Activated T-cell treated with anti-CD3 and anti-CD28 coated beads, Interleukin-2, amount 50 U/mL, for 24 hours (primary cell): ENCODE data around the gene ACTL6B.
"Not testable (repeated sequence)": the region's sequence is repeated elsewhere in the genome, so short reads cannot be mapped to it uniquely, and the experiment has no call there.

ENCODE experiments used
- DNase-seq: peaks from one replicate; pipeline ENCODE4 v3.0.0-alpha.2; 2020
- H3K27ac Mint-ChIP-seq: 2 replicates; pipeline ENCODE4 v1.8.0; 2020; ENCODE audit warnings: mild to moderate bottlenecking, mixed read lengths
- H3K27me3 Mint-ChIP-seq: 2 replicates; pipeline ENCODE4 v1.8.0; 2020; ENCODE audit warnings: mixed read lengths
- H3K36me3 Mint-ChIP-seq: 2 replicates; pipeline ENCODE4 v1.8.0; 2020; ENCODE audit warnings: low read depth, mixed read lengths
- H3K4me1 Mint-ChIP-seq: 2 replicates; pipeline ENCODE4 v1.8.0; 2020; ENCODE audit warnings: low read depth, mixed read lengths
- H3K4me3 Mint-ChIP-seq: 2 replicates; pipeline ENCODE4 v1.8.0; 2020; ENCODE audit warnings: mild to moderate bottlenecking, moderate library complexity, mixed read lengths
- H3K9me3 Mint-ChIP-seq: 2 replicates; pipeline ENCODE4 v1.8.0; 2020; ENCODE audit warnings: mixed read lengths

ACTL6B gene

GRCh38 chr7:100669106-100669505 is 12.9 kb upstream of the ACTL6B start:
- not testable (repeated sequence) for H3K9me3 Mint-ChIP-seq, H3K4me1 Mint-ChIP-seq, H3K27me3 Mint-ChIP-seq, H3K27ac Mint-ChIP-seq, H3K36me3 Mint-ChIP-seq, DNase-seq, H3K4me3 Mint-ChIP-seq

GRCh38 chr7:100668069-100668449 is 11.8 kb upstream of the ACTL6B start:
- H3K27ac Mint-ChIP-seq: no peak overlapping the region
- no peak overlapping the region for H3K4me3 Mint-ChIP-seq
- H3K36me3 Mint-ChIP-seq: no peaks in the 10 kb centered on the region
- H3K9me3 Mint-ChIP-seq: no peaks in the 10 kb centered on the region
- peaks cover 3% of the 10 kb centered on the region for H3K4me1 Mint-ChIP-seq
- H3K27me3 Mint-ChIP-seq: no peaks in the 10 kb centered on the region
- no peak for DNase-seq

- H3K4me1 Mint-ChIP-seq: peaks cover under 1% of the 10 kb centered on the region
- DNase-seq: no peak
- no peaks in the 10 kb centered on the region for H3K9me3 Mint-ChIP-seq
- H3K36me3 Mint-ChIP-seq: no peaks in the 10 kb centered on the region
- H3K27ac Mint-ChIP-seq: no peak overlapping the region
- no peak overlapping the region for H3K4me3 Mint-ChIP-seq
- H3K27me3 Mint-ChIP-seq: no peaks in the 10 kb centered on the region
Observed at GRCh38 chr7:100667331-100668068, 11.3 kb upstream of the ACTL6B start.

GRCh38 chr7:100665168-100665726 is 9.0 kb upstream of the ACTL6B start:
- Mint-ChIP-seq H3K4me1 (no peaks in the 10 kb centered on the region), H3K36me3 (no peaks in the 10 kb centered on the region), H3K27ac (no peak overlapping the region), H3K4me3 (no peak overlapping the region), H3K27me3 (peaks cover 2% of the 10 kb centered on the region), H3K9me3 (no peaks in the 10 kb centered on the region)
- no peak for DNase-seq

- H3K4me3 Mint-ChIP-seq, DNase-seq, H3K4me1 Mint-ChIP-seq, H3K9me3 Mint-ChIP-seq, H3K27ac Mint-ChIP-seq, H3K36me3 Mint-ChIP-seq: not testable (repeated sequence)
- H3K27me3 Mint-ChIP-seq: peaks cover 24% of the 10 kb centered on the region
Observed at GRCh38 chr7:100662194-100662776, 6.0 kb upstream of the ACTL6B start.

- Mint-ChIP-seq H3K9me3 (no peaks in the 10 kb centered on the region), H3K36me3 (no peaks in the 10 kb centered on the region), H3K27ac (no peak overlapping the region), H3K27me3 (peaks cover 57% of the 10 kb centered on the region), H3K4me1 (peaks cover 3% of the 10 kb centered on the region), H3K4me3 (no peak overlapping the region)
- no peak for DNase-seq
Observed at GRCh38 chr7:100654908-100655831, 1.1 kb downstream of the ACTL6B start.

GRCh38 chr7:100649826-100650565 is 6.3 kb downstream of the ACTL6B start:
- H3K4me1 Mint-ChIP-seq: peaks cover 1% of the 10 kb centered on the region
- DNase-seq: no peak
- no peak overlapping the region for H3K27ac Mint-ChIP-seq
- no peaks in the 10 kb centered on the region for H3K9me3 Mint-ChIP-seq
- H3K4me3 Mint-ChIP-seq: no peak overlapping the region
- peaks cover 29% of the 10 kb centered on the region for H3K27me3 Mint-ChIP-seq
- H3K36me3 Mint-ChIP-seq: no peaks in the 10 kb centered on the region

- H3K9me3 Mint-ChIP-seq: no peaks in the 10 kb centered on the region
- H3K27me3 Mint-ChIP-seq: peaks cover 4% of the 10 kb centered on the region
- H3K4me1 Mint-ChIP-seq: no peaks in the 10 kb centered on the region
- H3K4me3 Mint-ChIP-seq: no peak overlapping the region
- H3K27ac Mint-ChIP-seq: no peak overlapping the region
- peak; percentile 46 for DNase-seq
- H3K36me3 Mint-ChIP-seq: no peaks in the 10 kb centered on the region
Observed at GRCh38 chr7:100642534-100642907, 13.7 kb downstream of the ACTL6B start.

- no peak for DNase-seq
- no peak overlapping the region for H3K4me3 Mint-ChIP-seq
- H3K4me1 Mint-ChIP-seq: no peaks in the 10 kb centered on the region
- no peak overlapping the region for H3K27ac Mint-ChIP-seq
- H3K36me3 Mint-ChIP-seq: no peaks in the 10 kb centered on the region
- H3K27me3 Mint-ChIP-seq: peaks cover 2% of the 10 kb centered on the region
- H3K9me3 Mint-ChIP-seq: no peaks in the 10 kb centered on the region
Observed at GRCh38 chr7:100641860-100642533, 14.3 kb downstream of the ACTL6B start.

- Mint-ChIP-seq H3K9me3 (no peaks in the 10 kb centered on the region), H3K4me3 (no peak within 1 kb of the TSS), H3K27ac (no peak within 1 kb of the TSS), H3K36me3 (peaks cover 3% of the 10 kb centered on the region), H3K27me3 (no peaks in the 10 kb centered on the region), H3K4me1 (no peaks in the 10 kb centered on the region)
- DNase-seq: no peak
Observed at GRCh38 chr7:100641463-100641859, 14.8 kb downstream of the ACTL6B start, which contains the start of gene TFR2. Gene TFR2, minus strand, starts transcription at chr7:100641552. Its CDS starts 43 bp downstream, at chr7:100641509.

- H3K27ac Mint-ChIP-seq: no peak overlapping the region
- no peak overlapping the region for H3K4me3 Mint-ChIP-seq
- H3K27me3 Mint-ChIP-seq: no peaks in the 10 kb centered on the region
- no peak for DNase-seq
- H3K4me1 Mint-ChIP-seq: no peaks in the 10 kb centered on the region
- H3K36me3 Mint-ChIP-seq: peaks cover 5% of the 10 kb centered on the region
- H3K9me3 Mint-ChIP-seq: no peaks in the 10 kb centered on the region
Observed at GRCh38 chr7:100640517-100641440, 15.5 kb downstream of the ACTL6B start.

GRCh38 chr7:100639995-100640516 is 16.2 kb downstream of the ACTL6B start:
- H3K4me1 Mint-ChIP-seq: no peaks in the 10 kb centered on the region
- no peak for DNase-seq
- H3K27ac Mint-ChIP-seq: no peak overlapping the region
- peaks cover 7% of the 10 kb centered on the region for H3K36me3 Mint-ChIP-seq
- no peaks in the 10 kb centered on the region for H3K27me3 Mint-ChIP-seq
- H3K4me3 Mint-ChIP-seq: no peak overlapping the region
- no peaks in the 10 kb centered on the region for H3K9me3 Mint-ChIP-seq
